HG02642 (cell line): ENCODE measurements around the gene TPD52L2.
A peak's percentile ranks its signal among the peaks of the same experiment; 100 is the strongest.
"Not testable (repeated sequence)": the region's sequence is repeated elsewhere in the genome, so short reads cannot be mapped to it uniquely, and the experiment has no call there.

Experiments
- ATAC-seq: cut with Tn5 transposase; IDR thresholded peaks from one replicate; pipeline ENCODE4 v1.9.1; 2021; ENCODE audit warnings: mild to moderate bottlenecking; ENCODE audit not compliant: unreplicated experiment, poor library complexity

The TPD52L2 gene

DNA sequence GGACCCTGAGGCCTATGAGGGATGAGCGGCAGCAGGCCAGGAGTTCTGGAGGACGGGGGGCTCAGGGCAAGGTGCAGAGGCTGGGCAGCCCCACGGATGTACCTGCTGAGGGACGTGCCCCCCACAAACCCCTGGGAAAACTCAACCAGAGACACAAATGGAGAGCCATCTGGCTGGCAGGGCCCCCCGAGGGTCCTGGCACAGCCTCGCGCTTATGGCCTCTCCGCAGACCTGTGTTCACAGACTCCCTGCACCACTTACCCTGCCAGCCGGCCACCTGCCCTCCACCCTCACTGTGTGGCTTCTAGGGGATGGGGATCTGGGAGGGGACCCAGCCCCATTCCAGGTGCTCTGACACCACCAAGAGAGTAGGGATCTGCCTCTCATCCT is 30.6 kb upstream of the TPD52L2 start:
- ATAC-seq: no peak

- no peak for ATAC-seq
These were observed 29.8 kb upstream of the TPD52L2 start for GRCh38 chr20:63835021-63835858.

DNA sequence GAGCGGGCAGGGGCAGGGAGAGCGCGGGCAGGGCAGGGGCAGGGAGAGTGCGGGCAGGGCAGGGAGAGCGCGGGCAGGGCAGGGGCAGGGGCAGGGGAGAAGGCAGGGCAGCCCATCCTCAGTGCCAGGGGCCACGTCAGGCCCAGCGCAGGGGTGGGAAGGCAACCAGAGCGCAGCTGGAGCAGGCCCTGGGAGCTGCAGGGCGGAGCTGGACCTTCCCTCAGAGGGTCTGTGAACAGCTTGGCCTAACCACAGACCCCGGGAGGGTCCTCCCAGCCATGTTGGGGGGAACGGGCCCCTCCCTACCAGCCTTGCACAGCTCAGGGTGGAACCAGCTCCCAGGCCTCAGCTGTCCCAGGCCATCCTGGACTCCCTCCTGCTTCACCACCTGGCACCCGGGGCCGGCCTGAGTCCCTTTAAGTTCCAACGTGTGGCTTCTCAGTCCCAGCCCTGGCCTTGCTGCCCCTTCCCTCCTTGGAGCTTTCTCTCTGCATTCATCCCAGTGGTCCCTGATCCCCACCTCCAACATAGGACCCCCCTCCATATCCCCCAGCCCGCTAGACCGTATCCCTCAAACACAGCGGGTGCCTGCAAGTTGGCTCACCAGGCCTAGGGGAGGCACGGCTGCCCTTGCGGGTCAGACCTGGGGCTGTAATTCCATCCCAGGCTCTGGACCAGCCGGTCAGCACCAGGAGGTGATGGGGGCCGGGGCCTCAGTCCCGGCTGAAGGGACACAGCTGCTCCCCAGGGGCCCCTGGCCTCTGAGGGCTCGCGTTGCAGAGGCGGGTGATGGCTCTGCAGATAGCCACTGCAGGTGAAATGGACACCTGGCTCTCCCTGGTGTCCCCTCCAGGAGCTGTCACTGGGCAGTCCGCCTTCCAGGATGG is 28.4 kb upstream of the TPD52L2 start:
- ATAC-seq: no peak

- no peak for ATAC-seq
These were observed 27.6 kb upstream of the TPD52L2 start for GRCh38 chr20:63837479-63837878.

DNA sequence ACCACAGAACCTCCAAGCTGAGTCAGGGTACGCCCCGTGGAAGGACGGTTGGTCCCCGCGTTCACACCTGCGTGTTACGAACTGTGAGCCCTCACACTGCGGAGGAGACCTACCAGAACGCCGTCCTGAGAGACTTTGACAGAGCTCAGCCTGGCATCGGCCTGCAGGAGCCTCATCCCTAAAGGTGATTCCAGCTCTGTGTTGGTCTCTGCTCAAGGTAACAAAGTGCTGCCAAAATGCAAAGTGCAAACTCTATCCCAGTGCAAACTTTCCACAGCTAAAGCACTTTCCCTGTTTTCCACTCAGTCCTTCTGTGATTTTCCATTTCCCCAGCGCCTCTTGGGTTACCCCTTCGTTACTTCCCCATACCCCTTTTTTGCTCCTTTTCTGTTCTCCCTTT is 25.4 kb upstream of the TPD52L2 start:
- ATAC-seq: no peak

- ATAC-seq: no peak
These were observed 24.7 kb upstream of the TPD52L2 start for GRCh38 chr20:63840405-63840828.

GRCh38 chr20:63842258-63842657 is 22.8 kb upstream of the TPD52L2 start:
- ATAC-seq: no peak

GRCh38 chr20:63843222-63843621 is 21.8 kb upstream of the TPD52L2 start:
- ATAC-seq: no peak

- no peak for ATAC-seq
These were observed 21.3 kb upstream of the TPD52L2 start for GRCh38 chr20:63843778-63844177.

GRCh38 chr20:63844511-63844991 is 20.5 kb upstream of the TPD52L2 start:
- ATAC-seq: no peak

DNA sequence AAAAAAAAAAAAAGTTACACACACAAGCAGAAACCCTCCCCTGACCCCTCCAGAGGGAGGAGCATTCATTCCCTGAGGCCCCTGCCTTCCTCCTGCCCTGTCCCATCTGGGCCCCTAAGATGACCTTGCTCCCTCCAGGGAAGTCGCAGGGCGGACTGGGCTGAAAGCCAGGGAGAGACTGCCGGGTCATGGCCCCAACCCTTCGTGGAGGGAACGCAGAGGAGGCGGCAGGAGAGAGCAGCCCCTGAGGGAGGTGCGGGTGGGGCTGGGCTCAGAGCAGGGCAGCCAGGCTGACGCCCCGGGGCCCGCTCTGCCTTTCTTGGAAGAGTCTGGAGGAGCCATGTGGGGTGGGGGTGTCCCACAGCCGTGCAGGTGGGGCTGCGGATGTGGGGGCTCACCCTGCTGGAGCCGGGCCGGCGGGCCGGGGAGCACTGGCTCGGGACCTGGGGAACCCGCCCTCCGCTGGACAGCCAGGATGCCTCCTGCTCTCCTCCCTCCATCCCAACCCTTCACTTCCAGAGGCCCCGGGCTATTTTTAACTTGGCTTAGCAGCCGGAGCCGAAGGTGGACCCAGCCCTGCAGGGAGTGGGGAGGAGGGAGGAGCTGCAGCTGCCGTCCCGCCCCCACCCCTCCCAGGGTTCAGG is 18.8 kb upstream of the TPD52L2 start:
- ATAC-seq: no peak

- ATAC-seq: no peak
These were observed 18.2 kb upstream of the TPD52L2 start for GRCh38 chr20:63846888-63847236.

- no peak for ATAC-seq
These were observed 17.6 kb upstream of the TPD52L2 start for GRCh38 chr20:63847237-63848002.

DNA sequence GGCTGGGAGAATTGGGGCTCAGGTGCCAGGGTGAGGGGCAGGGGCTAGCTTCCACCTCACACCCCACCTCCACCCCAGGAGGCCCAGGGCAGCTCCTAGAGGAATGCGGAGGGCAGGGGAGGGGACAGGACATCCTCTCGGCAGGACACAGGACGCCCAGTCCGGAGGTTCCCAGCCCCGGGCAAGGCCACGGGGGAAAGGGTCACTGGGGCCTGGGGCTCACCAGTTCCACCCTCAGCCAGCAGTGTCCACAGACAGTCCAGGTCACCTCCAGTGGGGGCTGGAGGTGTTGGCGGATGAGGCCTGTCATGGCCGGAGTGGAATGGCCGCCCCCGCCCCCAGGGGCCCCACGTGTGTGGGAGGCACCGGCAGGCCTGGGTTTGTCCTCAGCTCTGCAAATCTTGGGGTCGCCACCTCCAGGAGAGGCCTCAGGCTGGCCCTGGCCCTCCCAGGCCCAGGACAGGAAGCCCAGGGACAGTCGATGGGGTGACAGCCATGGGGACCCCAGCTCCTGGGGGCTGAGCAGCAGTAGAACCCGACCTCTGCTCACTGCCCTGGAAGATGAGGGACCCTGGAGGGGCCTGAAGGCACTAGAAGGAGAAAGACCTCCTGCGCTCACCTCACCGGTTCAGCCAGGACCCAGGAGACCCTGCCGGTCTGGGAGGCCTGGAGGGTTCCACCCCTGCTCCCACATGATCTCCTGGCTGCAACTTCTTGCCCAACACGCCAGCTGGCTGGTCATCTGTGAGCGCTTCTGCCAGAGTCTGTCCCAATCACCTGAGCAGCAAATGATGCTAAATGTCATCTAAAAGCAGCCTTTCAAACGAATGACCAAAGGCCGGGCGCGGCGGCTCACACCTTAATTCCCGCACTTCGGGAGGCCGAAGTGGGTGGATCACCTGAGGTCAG is 16.8 kb upstream of the TPD52L2 start:
- ATAC-seq: no peak

DNA sequence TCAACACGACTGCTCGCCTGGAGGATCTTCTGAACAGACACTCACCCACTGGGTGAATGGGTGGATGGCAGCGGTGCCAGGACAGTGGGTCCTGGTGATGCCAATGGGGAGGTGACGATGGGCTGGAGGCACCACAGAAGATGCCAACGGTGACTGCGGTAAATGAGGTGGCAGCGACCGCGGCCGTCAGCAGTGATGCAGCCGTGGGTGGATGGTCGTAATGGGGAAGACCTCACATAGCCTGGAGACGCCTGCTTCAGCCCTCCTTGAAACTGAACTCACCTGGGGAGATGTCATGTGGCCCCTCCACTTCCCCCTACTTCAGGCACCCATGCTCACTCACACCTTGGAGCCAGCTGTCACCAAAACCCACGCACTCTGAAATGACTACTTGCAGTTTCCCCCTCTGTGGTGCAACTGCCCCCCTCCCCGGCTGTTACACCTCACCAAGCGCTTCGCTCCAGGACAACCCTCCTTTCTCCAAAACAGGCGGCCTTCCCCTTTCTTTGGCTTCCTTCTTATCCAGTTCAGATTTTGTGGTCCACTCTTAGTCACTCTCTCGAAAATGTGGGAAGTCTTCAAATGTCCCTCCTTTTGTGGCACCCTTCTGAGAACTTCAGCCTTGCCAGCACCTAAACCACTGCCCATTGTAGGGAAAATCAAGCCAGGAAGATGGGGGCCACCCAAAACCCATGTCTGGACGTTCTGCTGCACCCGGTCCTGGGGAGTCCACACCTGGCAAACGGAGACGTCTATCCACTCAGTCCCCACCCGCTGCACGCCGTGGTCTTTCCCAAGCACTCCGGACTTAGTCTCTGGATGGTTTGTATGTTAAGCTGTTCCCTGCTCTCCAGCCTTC is 14.2 kb upstream of the TPD52L2 start:
- peak; percentile 71 for ATAC-seq

GRCh38 chr20:63851548-63851943 is 13.5 kb upstream of the TPD52L2 start:
- not testable (repeated sequence) for ATAC-seq

DNA sequence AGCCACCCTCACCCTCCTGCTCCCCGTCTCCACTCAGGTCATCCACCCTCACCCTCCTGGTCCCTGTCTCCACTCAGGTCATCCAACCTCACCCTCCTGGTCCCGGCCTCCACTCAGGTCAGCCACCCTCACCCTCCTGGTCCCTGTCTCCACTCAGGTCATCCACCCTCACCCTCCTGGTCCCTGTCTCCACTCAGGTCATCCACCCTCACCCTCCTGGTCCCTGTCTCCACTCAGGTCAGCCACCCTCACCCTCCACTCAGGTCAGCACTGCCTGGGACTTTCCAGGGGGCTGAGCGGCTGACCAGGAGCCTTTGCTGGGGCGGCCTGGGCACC is 11.4 kb upstream of the TPD52L2 start:
- not testable (repeated sequence) for ATAC-seq

- ATAC-seq: no peak
These were observed 10.9 kb upstream of the TPD52L2 start for GRCh38 chr20:63854069-63854765.
